Measurements from ENCODE around the gene VTI1A. TPM values are rescaled to one million over a fixed set of nuclear protein-coding genes. Genes with fewer than 3 reads are reported as not detected.

Gene VTI1A
- total and polyA plus RNA-seq, 2 of the 8 experiments (the other 6 are each of a cell fraction or from before 2014, with no cell fraction given), result 6.0 to 20.0 TPM

DNA sequence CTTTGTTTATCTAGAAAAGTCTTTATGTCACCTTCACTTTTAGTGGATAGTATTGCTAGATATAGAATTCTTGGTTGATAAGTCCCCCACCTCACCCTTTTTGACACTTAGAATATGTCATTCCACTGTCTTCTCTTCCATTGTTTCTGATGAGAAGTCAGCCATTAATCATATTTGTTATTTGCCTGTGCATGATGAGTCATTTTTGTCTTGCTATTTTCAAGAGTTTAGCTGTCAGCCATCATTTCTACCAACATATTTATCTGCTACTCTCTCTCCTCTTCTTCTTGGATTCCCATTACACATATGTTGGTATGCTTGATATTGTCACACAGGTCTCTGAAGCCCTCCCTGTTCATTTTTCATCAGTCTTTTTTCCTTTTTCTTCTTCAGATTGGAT is 342.2 kb downstream of the VTI1A start:
- H3K14ac ChIP-seq (ENCODE audit: insufficient read length), result no peak overlapping the region
- H4K8ac ChIP-seq (ENCODE audit: extremely low read depth, insufficient read depth, low read length), result no peak overlapping the region
- POLR2A ChIA-PET (ENCODE audit: partially characterized antibody), result no interaction called here
- H3K36me3 ChIP-seq (ENCODE audit: control insufficient read depth in 2 of 4, insufficient read depth in 4 of 4, low read length in 3 of 4), result no peaks in the 10 kb centered on the region
- no peaks in the 10 kb centered on the region for H3K79me1 ChIP-seq (ENCODE audit: low read depth, low read length)
- H3K4ac ChIP-seq (replicated peaks; ENCODE audit: insufficient read length, low read depth, low read length), result no peak overlapping the region
- no peak overlapping the region for H2AK5ac ChIP-seq (ENCODE audit: low read depth, low read length)
- H4K20me1 ChIP-seq (replicated peaks in 1 of 2; ENCODE audit: control insufficient read depth in 1 of 2, insufficient read depth in 2 of 2, low read length in 2 of 2), result no peaks in the 10 kb centered on the region
- H3K23me2 ChIP-seq (ENCODE audit: low read depth, low read length), result no peaks in the 10 kb centered on the region
- H3K4me2 ChIP-seq (ENCODE audit: insufficient read depth in 1 of 2, low read depth in 2 of 2, low read length in 2 of 2), result no peak overlapping the region
- no peak overlapping the region for H3K4me3 ChIP-seq (ENCODE audit: extremely low read depth in 1 of 4, insufficient read depth in 2 of 4, low read depth in 3 of 4, low read length in 4 of 4)
- no peak for TF ChIP-seq RNF2 (IDR thresholded peaks at IDR 0.05; ENCODE audit: borderline replicate concordance, low read depth, low read length, missing control alignments, poor library complexity, severe bottlenecking)
- TF ChIP-seq BACH1 (IDR thresholded peaks at IDR 0.05; ENCODE audit: low read length), result no peak
- no peak for TF ChIP-seq CHD1 (IDR thresholded peaks at IDR 0.05; ENCODE audit: low read depth, low read length)
- no peak for TF ChIP-seq PHF8 (conservative IDR thresholded peaks at IDR 0.05; ENCODE audit: low read depth, low read length)
- no peak for TF ChIP-seq JUN (IDR thresholded peaks at IDR 0.05; ENCODE audit: low read depth, low read length)
- TF ChIP-seq SRF (IDR thresholded peaks at IDR 0.05; ENCODE audit: low read depth, low read length), result no peak
- no peak for TF ChIP-seq EGR1 (IDR thresholded peaks at IDR 0.05; ENCODE audit: borderline replicate concordance, low read depth, low read length)
- TF ChIP-seq, protein P1, sequence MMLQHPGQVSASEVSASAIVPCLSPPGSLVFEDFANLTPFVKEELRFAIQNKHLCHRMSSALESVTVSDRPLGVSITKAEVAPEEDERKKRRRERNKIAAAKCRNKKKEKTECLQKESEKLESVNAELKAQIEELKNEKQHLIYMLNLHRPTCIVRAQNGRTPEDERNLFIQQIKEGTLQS (IDR thresholded peaks at IDR 0.05; ENCODE audit: insufficient read depth, low read depth, low read length), result no peak
- TF ChIP-seq, protein P2, sequence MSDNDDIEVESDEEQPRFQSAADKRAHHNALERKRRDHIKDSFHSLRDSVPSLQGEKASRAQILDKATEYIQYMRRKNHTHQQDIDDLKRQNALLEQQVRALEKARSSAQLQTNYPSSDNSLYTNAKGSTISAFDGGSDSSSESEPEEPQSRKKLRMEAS (IDR thresholded peaks at IDR 0.05), result no peak
- TF ChIP-seq TAF7 (optimal IDR thresholded peaks at IDR 0.05; ENCODE audit: borderline replicate concordance, low read depth, low read length), result no peak
- TF ChIP-seq RFX5 (IDR thresholded peaks at IDR 0.05; ENCODE audit: borderline replicate concordance, low read depth, low read length), result no peak
- FAIRE-seq (no peak), DNase-seq (ENCODE audit: low read depth in 1 of 2, low spot score in 2 of 2) (no peak)
- no peak overlapping the region for H2BK120ac ChIP-seq (replicated peaks; ENCODE audit: low read depth, low read length)
- no peak overlapping the region for H2BK15ac ChIP-seq (ENCODE audit: low read length)
- no peaks in the 10 kb centered on the region for H3K79me2 ChIP-seq (ENCODE audit: control insufficient read depth in 1 of 2, insufficient read depth in 2 of 2, low read length in 2 of 2)
- H2AFZ ChIP-seq (ENCODE audit: low read length), result no peak overlapping the region
- H3K18ac ChIP-seq (ENCODE audit: extremely low read depth, low read length), result no peak overlapping the region
- no peak overlapping the region for H4K5ac ChIP-seq (ENCODE audit: insufficient read length, low read depth, low read length)
- H3K23ac ChIP-seq (ENCODE audit: insufficient read length), result no peak overlapping the region
- no peak overlapping the region for H4K91ac ChIP-seq (replicated peaks; ENCODE audit: insufficient read length, low read length)
- CTCF ChIA-PET (ENCODE audit: partially characterized antibody), result interaction anchor here (1.3 kb wide), 1 partner anchor 25 kb away, joined by 5 read pairs; no protein-coding TSS in a partner anchor
- H2BK12ac ChIP-seq (ENCODE audit: low read depth, low read length), result no peak overlapping the region
- H3K56ac ChIP-seq (replicated peaks; ENCODE audit: insufficient read length, low read depth, low read length), result no peak overlapping the region
- H3K27me3 ChIP-seq (replicated peaks in 1 of 4; ENCODE audit: control insufficient read depth in 3 of 4, extremely low read depth in 1 of 4, insufficient read depth in 3 of 4, low read length in 3 of 4), result no peaks in the 10 kb centered on the region
- H3K4me1 ChIP-seq (replicated peaks in 1 of 4; ENCODE audit: control insufficient read depth in 3 of 4, insufficient read depth in 4 of 4, low read length in 3 of 4), result peaks cover 0 to 14% (median 3%) of the 10 kb centered on the region in 4 experiments; a peak in 2 of 7 replicates
- H3K27ac ChIP-seq (ENCODE audit: low read depth, low read length), result no peak overlapping the region
- no peaks in the 10 kb centered on the region for H3K9me3 ChIP-seq (ENCODE audit: insufficient read depth in 2 of 2, low read depth in 1 of 2, low read length in 1 of 2)
- no peak overlapping the region for H2BK20ac ChIP-seq (ENCODE audit: low read length)
- H3K9ac ChIP-seq (replicated peaks in 1 of 4; ENCODE audit: extremely low read depth in 1 of 4, low read depth in 3 of 4, low read length in 3 of 4), result no peak overlapping the region
- no peak overlapping the region for H2BK5ac ChIP-seq (ENCODE audit: low read depth, low read length)
